ENCODE measurements around the gene UBAC1. TPM values are rescaled to one million over a fixed set of nuclear protein-coding genes. Genes with fewer than 3 reads are reported as not detected.

The UBAC1 gene
- total RNA-seq, 1 donor from 2014 or later: 30.1 TPM

DNA sequence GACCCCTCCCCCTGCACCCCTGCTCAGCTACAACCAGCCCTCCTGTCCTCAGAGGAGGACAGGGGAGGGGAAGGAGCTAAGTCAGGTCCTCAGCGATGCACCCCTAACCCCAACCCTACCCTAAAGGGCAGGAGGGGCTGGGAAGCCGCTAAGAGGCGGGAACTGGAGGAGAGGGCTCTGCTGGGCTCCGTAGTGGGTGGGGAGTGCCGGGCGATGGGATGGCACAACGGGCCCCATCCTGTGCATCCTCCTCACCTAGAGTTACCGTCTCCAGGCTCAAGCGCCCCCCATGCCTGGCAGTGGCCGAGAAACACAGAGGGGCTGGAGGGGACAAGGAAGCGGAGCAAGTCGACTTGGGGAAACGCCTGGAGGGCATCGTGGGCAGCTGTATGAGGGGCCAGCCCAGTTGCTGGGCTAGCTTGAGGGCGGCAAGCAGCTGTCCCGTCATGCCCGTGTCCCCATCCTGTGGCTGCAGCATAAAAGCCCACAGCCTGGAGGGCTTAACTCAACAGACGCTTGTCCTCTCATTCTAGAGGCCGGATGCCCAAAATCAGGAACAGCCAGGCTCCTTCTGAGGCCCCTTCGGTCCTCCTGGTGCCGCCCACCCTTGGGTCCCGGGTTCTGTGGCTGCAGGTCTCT is 23.0 kb upstream of the UBAC1 start:
- H3K27me3 ChIP-seq: peaks cover 9% of the 10 kb centered on the region
- intact Hi-C loops (cut with DNase I): no loop called here
- no peak overlapping the region for H3K4me3 ChIP-seq
- TF ChIP-seq, protein P1, sequence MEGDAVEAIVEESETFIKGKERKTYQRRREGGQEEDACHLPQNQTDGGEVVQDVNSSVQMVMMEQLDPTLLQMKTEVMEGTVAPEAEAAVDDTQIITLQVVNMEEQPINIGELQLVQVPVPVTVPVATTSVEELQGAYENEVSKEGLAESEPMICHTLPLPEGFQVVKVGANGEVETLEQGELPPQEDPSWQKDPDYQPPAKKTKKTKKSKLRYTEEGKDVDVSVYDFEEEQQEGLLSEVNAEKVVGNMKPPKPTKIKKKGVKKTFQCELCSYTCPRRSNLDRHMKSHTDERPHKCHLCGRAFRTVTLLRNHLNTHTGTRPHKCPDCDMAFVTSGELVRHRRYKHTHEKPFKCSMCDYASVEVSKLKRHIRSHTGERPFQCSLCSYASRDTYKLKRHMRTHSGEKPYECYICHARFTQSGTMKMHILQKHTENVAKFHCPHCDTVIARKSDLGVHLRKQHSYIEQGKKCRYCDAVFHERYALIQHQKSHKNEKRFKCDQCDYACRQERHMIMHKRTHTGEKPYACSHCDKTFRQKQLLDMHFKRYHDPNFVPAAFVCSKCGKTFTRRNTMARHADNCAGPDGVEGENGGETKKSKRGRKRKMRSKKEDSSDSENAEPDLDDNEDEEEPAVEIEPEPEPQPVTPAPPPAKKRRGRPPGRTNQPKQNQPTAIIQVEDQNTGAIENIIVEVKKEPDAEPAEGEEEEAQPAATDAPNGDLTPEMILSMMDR (IDR thresholded peaks at IDR 0.05): no peak
- no peak for DNase-seq
- no peak overlapping the region for H3K27ac ChIP-seq
- H3K4me1 ChIP-seq: peaks cover 3% of the 10 kb centered on the region
- no peaks in the 10 kb centered on the region for H3K36me3 ChIP-seq
- no peaks in the 10 kb centered on the region for H3K9me3 ChIP-seq
- no peak for ATAC-seq

DNA sequence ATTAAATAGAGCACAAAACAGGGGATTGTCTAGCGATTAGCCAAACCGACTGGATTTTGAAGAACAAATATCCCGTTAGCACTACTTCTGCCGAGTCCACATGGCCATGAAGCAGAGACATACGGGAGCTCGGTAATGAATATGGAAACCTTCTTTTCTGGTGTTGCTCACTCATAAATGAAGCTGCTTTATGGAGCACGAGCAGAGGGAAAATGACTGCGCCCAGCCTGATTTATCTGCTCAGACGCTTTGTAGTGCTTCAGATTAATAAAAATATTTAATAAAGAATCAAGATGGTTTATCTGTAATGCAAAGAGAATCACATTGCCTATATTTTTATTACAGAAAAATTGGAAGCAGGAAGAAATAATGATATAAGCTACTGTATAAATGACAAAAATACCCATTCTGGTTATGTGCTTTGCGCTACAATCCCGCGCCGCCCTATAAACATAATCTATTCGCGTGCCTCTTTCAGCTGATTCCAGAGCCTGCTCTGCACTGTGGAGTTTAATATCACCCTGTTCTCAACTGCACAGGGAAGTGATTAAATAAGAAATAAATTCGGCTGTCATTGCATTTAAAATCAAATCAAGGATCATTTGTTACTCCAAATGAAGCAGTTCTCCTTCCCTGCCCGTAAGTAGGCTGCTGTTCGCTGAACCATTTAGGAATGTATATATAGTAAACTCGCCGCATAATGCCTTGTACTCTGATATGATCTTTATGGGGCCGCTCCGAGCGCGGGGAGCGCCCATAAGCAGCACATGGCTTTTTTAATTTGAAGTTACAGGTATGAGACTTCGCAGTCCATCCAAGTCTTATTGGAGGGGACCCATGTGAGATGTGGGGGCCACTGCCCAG is 22.3 kb upstream of the UBAC1 start:
- no peaks in the 10 kb centered on the region for H3K36me3 ChIP-seq
- no peak overlapping the region for H3K27ac ChIP-seq
- ATAC-seq (no peak), DNase-seq (no peak)
- TF ChIP-seq, protein P1 (IDR thresholded peaks at IDR 0.05): no peak
- peaks cover 9% of the 10 kb centered on the region for H3K27me3 ChIP-seq
- peaks cover 9% of the 10 kb centered on the region for H3K4me1 ChIP-seq
- H3K9me3 ChIP-seq: no peaks in the 10 kb centered on the region
- no peak overlapping the region for H3K4me3 ChIP-seq
- intact Hi-C loops (cut with DNase I): no loop called here

DNA sequence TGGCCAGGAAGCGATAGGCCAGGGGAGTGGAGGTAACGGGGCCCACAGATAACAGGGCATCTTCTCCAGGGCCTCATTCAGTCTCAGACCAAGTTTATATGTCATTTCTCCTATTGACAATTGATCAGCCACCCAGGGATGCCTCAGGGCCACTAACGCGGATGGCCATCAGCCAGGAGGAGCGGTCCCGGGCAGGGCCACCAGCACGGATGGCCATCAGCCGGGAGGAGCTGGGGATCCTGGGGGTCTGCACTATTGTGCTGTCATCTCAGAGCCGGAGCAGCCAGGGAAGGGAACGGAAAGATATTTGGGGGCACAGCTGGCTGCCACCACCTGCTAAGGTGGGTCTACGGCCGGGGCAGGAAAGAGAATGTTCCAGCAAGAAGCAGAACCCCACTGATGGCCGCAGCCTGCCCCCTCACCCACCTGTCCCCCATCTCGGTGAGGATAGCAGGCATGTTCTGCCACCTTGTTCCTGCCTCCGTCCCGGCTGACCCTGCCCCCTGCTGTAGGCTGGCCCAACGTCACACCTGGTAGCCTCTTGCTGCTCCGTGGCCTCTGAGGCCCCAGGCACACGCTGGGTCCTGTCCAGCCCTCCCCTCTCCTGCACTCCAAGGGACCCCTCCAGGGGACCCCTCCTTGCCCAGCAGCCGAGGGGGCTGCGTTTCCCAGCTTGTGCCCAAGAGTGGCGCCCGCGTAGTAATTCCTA is 21.5 kb upstream of the UBAC1 start:
- Histone ChIP-seq H3K27ac (no peak overlapping the region), H3K36me3 (no peaks in the 10 kb centered on the region), H3K9me3 (no peaks in the 10 kb centered on the region), H3K4me3 (no peak overlapping the region), H3K27me3 (peaks cover 9% of the 10 kb centered on the region), H3K4me1 (peaks cover 9% of the 10 kb centered on the region)
- ATAC-seq (no peak), DNase-seq (no peak)
- TF ChIP-seq, protein P1 (IDR thresholded peaks at IDR 0.05): no peak
- intact Hi-C loops (cut with DNase I): no loop called here

DNA sequence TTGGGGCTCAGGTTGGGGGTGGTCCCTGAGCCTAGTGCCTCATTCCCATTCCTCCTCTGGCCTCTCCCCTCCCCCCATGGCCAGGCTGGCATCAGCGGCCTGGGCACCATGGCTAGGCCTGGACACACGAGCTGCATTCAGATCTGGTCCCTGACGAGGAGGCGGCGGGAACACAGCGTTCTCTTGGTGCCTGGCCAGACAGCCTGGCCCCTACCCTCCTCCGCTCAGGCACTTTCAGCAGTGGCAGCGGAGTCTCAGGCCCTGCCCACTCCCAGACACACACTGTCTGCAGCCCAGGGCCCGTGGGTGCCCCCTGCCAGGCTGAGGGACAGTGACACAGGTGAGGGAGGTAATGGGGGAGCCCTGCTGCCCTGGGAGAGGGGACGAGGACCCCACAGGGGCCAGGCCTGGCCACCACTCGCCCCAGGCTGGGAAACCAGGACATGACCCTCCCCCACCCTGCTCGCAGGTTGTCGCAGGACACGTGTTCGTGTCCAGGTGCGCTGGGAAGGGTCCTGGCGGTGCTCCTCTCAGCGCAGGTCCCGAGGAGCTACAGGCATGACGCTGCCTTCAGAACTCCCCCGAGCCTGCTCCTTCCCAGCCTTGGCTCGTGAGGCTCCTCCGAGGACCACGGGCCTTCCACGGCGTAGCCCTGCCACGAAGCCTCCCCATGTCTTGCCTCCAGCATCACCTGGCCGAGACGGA is 19.9 kb upstream of the UBAC1 start:
- DNase-seq: no peak
- peaks cover 4% of the 10 kb centered on the region for H3K27me3 ChIP-seq
- TF ChIP-seq, protein P1 (IDR thresholded peaks at IDR 0.05): no peak
- H3K27ac ChIP-seq: no peak overlapping the region
- H3K4me3 ChIP-seq: no peak overlapping the region
- intact Hi-C loops (cut with DNase I): no loop called here
- peaks cover 9% of the 10 kb centered on the region for H3K4me1 ChIP-seq
- no peaks in the 10 kb centered on the region for H3K9me3 ChIP-seq
- no peak for ATAC-seq
- H3K36me3 ChIP-seq: no peaks in the 10 kb centered on the region

DNA sequence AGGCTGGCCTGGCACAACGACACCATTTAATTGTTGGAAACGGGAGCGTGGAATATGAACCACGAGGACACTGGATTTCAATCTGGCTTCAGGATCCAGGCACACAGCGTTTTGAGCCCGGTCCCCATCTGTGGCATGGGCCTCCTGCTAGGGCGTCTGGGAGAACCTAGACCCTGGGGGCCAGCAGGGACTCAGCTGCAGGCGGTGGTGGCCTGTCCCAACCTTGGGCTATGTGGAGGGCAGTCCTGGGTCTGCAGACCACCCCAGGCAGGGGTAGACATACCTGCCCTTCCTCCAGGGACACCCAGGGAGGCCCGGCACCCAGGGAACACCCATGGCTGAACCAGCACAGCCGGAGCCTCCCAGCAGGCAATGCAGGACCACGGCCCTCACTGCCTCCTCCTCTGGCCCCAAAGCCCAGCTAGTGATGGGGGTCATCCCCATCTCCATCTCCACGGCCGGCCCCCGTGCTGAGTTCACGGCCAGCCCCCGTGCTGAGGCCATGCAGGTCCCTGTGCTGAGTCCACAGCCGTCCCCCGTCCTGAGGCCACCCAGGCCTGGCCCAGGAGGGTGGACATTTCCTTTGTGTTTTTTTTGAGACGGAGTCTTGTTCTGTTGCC is 18.5 kb upstream of the UBAC1 start:
- TF ChIP-seq, protein P1 (IDR thresholded peaks at IDR 0.05): no peak
- Histone ChIP-seq H3K4me3 (no peak overlapping the region), H3K4me1 (peaks cover 9% of the 10 kb centered on the region), H3K27me3 (peaks cover 4% of the 10 kb centered on the region), H3K27ac (no peak overlapping the region), H3K36me3 (no peaks in the 10 kb centered on the region), H3K9me3 (no peaks in the 10 kb centered on the region)
- ATAC-seq (no peak), DNase-seq (no peak)
- intact Hi-C loops (cut with DNase I): no loop called here
